Stimulated activated CD4-positive, alpha-beta T cell treated with anti-CD3 and anti-CD28 coated beads, TNF-alpha, amount 100 ng/mL, for 24 hours (primary cell): ENCODE data around the gene UPB1.

ENCODE experiments used
- DNase-seq, 3 experiments: peaks; one replicate each; pipeline ENCODE4 v3.0.0-alpha.2; 2020; ENCODE audit warnings: low read depth in 3 of 3

UPB1 gene

GRCh38 chr22:24494528-24495364 lies at the start of gene UPB1:
Gene UPB1, plus strand, starts transcription at chr22:24495332. Its CDS starts 72 bp downstream, at chr22:24495404.
- DNase-seq: no peak

- DNase-seq: peak in 1 of 3 experiments; percentile 30
Measured at GRCh38 chr22:24445481-24446259, 49.5 kb upstream of the UPB1 start.

GRCh38 chr22:24446260-24446611 lies 48.9 kb upstream of the UPB1 start:
- DNase-seq: no peak

GRCh38 chr22:24450610-24451009 lies 44.5 kb upstream of the UPB1 start:
- DNase-seq: no peak

GRCh38 chr22:24451162-24451561 lies 44.0 kb upstream of the UPB1 start:
- no peak for DNase-seq

GRCh38 chr22:24453853-24454252 lies 41.3 kb upstream of the UPB1 start:
- DNase-seq: no peak

- no peak for DNase-seq
Measured at GRCh38 chr22:24455039-24455438, 40.1 kb upstream of the UPB1 start.

- DNase-seq: no peak
Measured at GRCh38 chr22:24455751-24456426, 39.2 kb upstream of the UPB1 start.

- no peak for DNase-seq
Measured at GRCh38 chr22:24457894-24458420, 37.2 kb upstream of the UPB1 start.

- no peak for DNase-seq
Measured at GRCh38 chr22:24459911-24460310, 35.2 kb upstream of the UPB1 start.

- no peak for DNase-seq
Measured at GRCh38 chr22:24460418-24461089, 34.6 kb upstream of the UPB1 start.

GRCh38 chr22:24463071-24463760 lies 31.9 kb upstream of the UPB1 start:
- no peak for DNase-seq

- no peak for DNase-seq
Measured at GRCh38 chr22:24465566-24465965, 29.6 kb upstream of the UPB1 start.

- DNase-seq: no peak
Measured at GRCh38 chr22:24465975-24466374, 29.2 kb upstream of the UPB1 start.

- no peak for DNase-seq
Measured at GRCh38 chr22:24466716-24467328, 28.3 kb upstream of the UPB1 start.

GRCh38 chr22:24467340-24467739 lies 27.8 kb upstream of the UPB1 start:
- DNase-seq: no peak

GRCh38 chr22:24471570-24471969 lies 23.6 kb upstream of the UPB1 start:
- DNase-seq: no peak

- no peak for DNase-seq
Measured at GRCh38 chr22:24473284-24473683, 21.8 kb upstream of the UPB1 start.

- DNase-seq: no peak
Measured at GRCh38 chr22:24474221-24474620, 20.9 kb upstream of the UPB1 start.

GRCh38 chr22:24474649-24475255 lies 20.4 kb upstream of the UPB1 start:
- no peak for DNase-seq
